Hematopoietic multipotent progenitor cell treated with erythropoietin and hydrocortisone succinate and interleukin-3 and kit ligand, for 15 days (in vitro differentiated cells): ENCODE measurements around the gene FN3K.

Source experiments
- DNase-seq: peaks from one replicate; pipeline ENCODE4 v3.0.0-alpha.2; 2015; ENCODE audit warnings: low spot score

The FN3K gene

GRCh38 chr17:82797061-82797460, 61.6 kb downstream of the FN3K start:
- DNase-seq, result no peak

GRCh38 chr17:82798752-82799151, 63.3 kb downstream of the FN3K start:
- no peak for DNase-seq

GRCh38 chr17:82799591-82799990, 64.2 kb downstream of the FN3K start:
- DNase-seq, result no peak
